SJSA1 (cell line): Measurements from ENCODE around the gene GPR107. TPM values are rescaled to one million over a fixed set of nuclear protein-coding genes. Genes with fewer than 3 reads are reported as not detected.

Experiments used
- DNase-seq, 2 experiments: peaks; one replicate each; pipeline ENCODE4 v3.0.0-alpha.2; 2015 to 2020; ENCODE audit warnings: low spot score in 2 of 2, low read depth in 1 of 2
- H3K27ac ChIP-seq: fragments of 250-450 bp; sonication (Bioruptor Pico); 2 replicates; pipeline ENCODE4 v1.5.1; 2020; ENCODE audit warnings: mild to moderate bottlenecking, moderate library complexity
- H3K27me3 ChIP-seq: fragments of 250-450 bp; sonication (Bioruptor Pico); replicated peaks from 2 replicates; pipeline ENCODE4 v1.5.1; 2020; ENCODE audit warnings: mild to moderate bottlenecking, moderate library complexity
- H3K36me3 ChIP-seq: fragments of 250-450 bp; sonication (Bioruptor Pico); 2 replicates; pipeline ENCODE4 v1.5.1; 2020; ENCODE audit warnings: mild to moderate bottlenecking
- H3K4me1 ChIP-seq: fragments of 250-450 bp; sonication (Bioruptor Pico); replicated peaks from 2 replicates; pipeline ENCODE4 v1.6.1; 2021; ENCODE audit warnings: mild to moderate bottlenecking
- H3K4me3 ChIP-seq: fragments of 250-450 bp; sonication (Bioruptor Pico); 2 replicates; pipeline ENCODE4 v1.5.1; 2020; ENCODE audit warnings: mild to moderate bottlenecking
- H3K9me3 ChIP-seq: fragments of 250-450 bp; sonication (Bioruptor Pico); replicated peaks from 2 replicates; pipeline ENCODE4 v1.5.1; 2020; ENCODE audit warnings: mild to moderate bottlenecking
- total RNA-seq: library from RNA; depleted of rRNA; stranded (reverse); fragments of >200 nt; shearing (Covaris generic); gene quantifications from 2 replicates; pipeline ENCODE4 v1.2.3, GENCODE V29; 2014

Gene GPR107
- total RNA-seq, 1 experiment from 2014 or later, result 25.5 TPM

- peaks cover 41% of the 10 kb centered on the region for H3K36me3 ChIP-seq
- H3K4me3 ChIP-seq, result no peak overlapping the region
- H3K9me3 ChIP-seq, result no peaks in the 10 kb centered on the region
- H3K4me1 ChIP-seq, result peaks cover 22% of the 10 kb centered on the region
- DNase-seq, result peak; percentile 66 to 79
- peak overlapping the region; percentile 90 for H3K27ac ChIP-seq
- no peaks in the 10 kb centered on the region for H3K27me3 ChIP-seq
Observed at GRCh38 chr9:130128733-130129431, 75.2 kb downstream of the GPR107 start.

- H3K27me3 ChIP-seq, result no peaks in the 10 kb centered on the region
- H3K4me1 ChIP-seq, result peaks cover 22% of the 10 kb centered on the region
- peaks cover 42% of the 10 kb centered on the region for H3K36me3 ChIP-seq
- DNase-seq, result no peak
- peak overlapping the region; percentile 90 for H3K27ac ChIP-seq
- H3K9me3 ChIP-seq, result no peaks in the 10 kb centered on the region
- no peak overlapping the region for H3K4me3 ChIP-seq
Observed at GRCh38 chr9:130129432-130130061, 75.8 kb downstream of the GPR107 start.

- no peaks in the 10 kb centered on the region for H3K9me3 ChIP-seq
- H3K4me3 ChIP-seq, result no peak overlapping the region
- no peak for DNase-seq
Observed at GRCh38 chr9:130132746-130133145, 79.0 kb downstream of the GPR107 start.

GRCh38 chr9:130137081-130137640, 83.5 kb downstream of the GPR107 start:
- Histone ChIP-seq H3K36me3 (peaks cover 18% of the 10 kb centered on the region), H3K4me1 (peaks cover 27% of the 10 kb centered on the region), H3K27me3 (no peaks in the 10 kb centered on the region), H3K27ac (peak overlapping the region; percentile 87; the same call in 1 of the 2 replicates), H3K9me3 (no peaks in the 10 kb centered on the region), H3K4me3 (no peak overlapping the region)
- no peak for DNase-seq

More at GRCh38 chr9:130132746-130133145, 79.0 kb downstream of the GPR107 start:
- Histone ChIP-seq H3K27ac (no peak overlapping the region), H3K36me3 (peaks cover 49% of the 10 kb centered on the region), H3K27me3 (no peaks in the 10 kb centered on the region), H3K4me1 (peaks cover 29% of the 10 kb centered on the region)

- H3K36me3 ChIP-seq, result peaks cover 18% of the 10 kb centered on the region
- H3K27me3 ChIP-seq, result no peaks in the 10 kb centered on the region
- no peak for DNase-seq
- H3K9me3 ChIP-seq, result no peaks in the 10 kb centered on the region
- peak overlapping the region; percentile 87 for H3K27ac ChIP-seq
- no peak overlapping the region for H3K4me3 ChIP-seq
- peaks cover 27% of the 10 kb centered on the region for H3K4me1 ChIP-seq
Observed at GRCh38 chr9:130137641-130138081, 84.0 kb downstream of the GPR107 start.

- Histone ChIP-seq H3K36me3 (peaks cover 18% of the 10 kb centered on the region), H3K27ac (peak overlapping the region; percentile 87), H3K4me3 (no peak overlapping the region), H3K27me3 (no peaks in the 10 kb centered on the region), H3K4me1 (peaks cover 27% of the 10 kb centered on the region), H3K9me3 (no peaks in the 10 kb centered on the region)
- peak; percentile 64 to 90 for DNase-seq
Observed at GRCh38 chr9:130138171-130138653, 84.5 kb downstream of the GPR107 start.

- Histone ChIP-seq H3K36me3 (peaks cover 18% of the 10 kb centered on the region), H3K4me1 (peaks cover 32% of the 10 kb centered on the region), H3K27me3 (no peaks in the 10 kb centered on the region), H3K27ac (peak overlapping the region; percentile 53), H3K4me3 (no peak overlapping the region), H3K9me3 (no peaks in the 10 kb centered on the region)
- DNase-seq, result peak; percentile 61 to 79
Observed at GRCh38 chr9:130138791-130139190, 85.1 kb downstream of the GPR107 start.

GRCh38 chr9:130139251-130139650, 85.5 kb downstream of the GPR107 start:
- H3K4me3 ChIP-seq, result no peak overlapping the region
- H3K36me3 ChIP-seq, result peaks cover 18% of the 10 kb centered on the region
- no peak for DNase-seq
- no peaks in the 10 kb centered on the region for H3K27me3 ChIP-seq
- no peaks in the 10 kb centered on the region for H3K9me3 ChIP-seq
- H3K27ac ChIP-seq, result peak overlapping the region; percentile 53; the same call in 1 of the 2 replicates
- peaks cover 35% of the 10 kb centered on the region for H3K4me1 ChIP-seq

- peaks cover 35% of the 10 kb centered on the region for H3K4me1 ChIP-seq
- DNase-seq, result no peak
- H3K4me3 ChIP-seq, result no peak overlapping the region
- H3K9me3 ChIP-seq, result no peaks in the 10 kb centered on the region
- H3K36me3 ChIP-seq, result peaks cover 12% of the 10 kb centered on the region
- H3K27ac ChIP-seq, result no peak overlapping the region
- no peaks in the 10 kb centered on the region for H3K27me3 ChIP-seq
Observed at GRCh38 chr9:130140706-130141105, 87.0 kb downstream of the GPR107 start.

- no peak overlapping the region for H3K4me3 ChIP-seq
- no peak overlapping the region for H3K27ac ChIP-seq
- H3K9me3 ChIP-seq, result no peaks in the 10 kb centered on the region
- peaks cover 35% of the 10 kb centered on the region for H3K4me1 ChIP-seq
- DNase-seq, result no peak
- peaks cover 2% of the 10 kb centered on the region; the same call in 1 of the 2 replicates for H3K36me3 ChIP-seq
- no peaks in the 10 kb centered on the region; the same call in 1 of the 2 replicates for H3K27me3 ChIP-seq
Observed at GRCh38 chr9:130142056-130142455, 88.3 kb downstream of the GPR107 start.

- H3K9me3 ChIP-seq, result no peaks in the 10 kb centered on the region
- H3K4me1 ChIP-seq, result peaks cover 29% of the 10 kb centered on the region
- DNase-seq, result no peak
- no peak overlapping the region for H3K4me3 ChIP-seq
- no peak overlapping the region for H3K27ac ChIP-seq
- no peaks in the 10 kb centered on the region; the same call in 1 of the 2 replicates for H3K27me3 ChIP-seq
- no peaks in the 10 kb centered on the region for H3K36me3 ChIP-seq
Observed at GRCh38 chr9:130142641-130143040, 88.9 kb downstream of the GPR107 start.

- no peaks in the 10 kb centered on the region for H3K9me3 ChIP-seq
- no peaks in the 10 kb centered on the region; the same call in 1 of the 2 replicates for H3K27me3 ChIP-seq
- H3K4me1 ChIP-seq, result peaks cover 22% of the 10 kb centered on the region
- no peaks in the 10 kb centered on the region for H3K36me3 ChIP-seq
- no peak for DNase-seq
- no peak overlapping the region for H3K4me3 ChIP-seq
- H3K27ac ChIP-seq, result no peak overlapping the region
Observed at GRCh38 chr9:130143279-130143893, 89.7 kb downstream of the GPR107 start.

GRCh38 chr9:130143958-130144366, 90.3 kb downstream of the GPR107 start:
- Histone ChIP-seq H3K36me3 (no peaks in the 10 kb centered on the region), H3K27me3 (no peaks in the 10 kb centered on the region; the same call in 1 of the 2 replicates), H3K27ac (no peak overlapping the region), H3K4me3 (no peak overlapping the region), H3K4me1 (peaks cover 16% of the 10 kb centered on the region), H3K9me3 (no peaks in the 10 kb centered on the region)
- peak in 1 of 2 experiments; percentile 25 for DNase-seq
